ENCODE measurements around the gene EMSY. TPM values are rescaled to one million over a fixed set of nuclear protein-coding genes. Genes with fewer than 3 reads are reported as not detected.
A peak's percentile ranks its signal among the peaks of the same experiment; 100 is the strongest.
"Not testable (repeated sequence)": the region's sequence is repeated elsewhere in the genome, so short reads cannot be mapped to it uniquely, and the experiment has no call there.

EMSY gene, protein sequence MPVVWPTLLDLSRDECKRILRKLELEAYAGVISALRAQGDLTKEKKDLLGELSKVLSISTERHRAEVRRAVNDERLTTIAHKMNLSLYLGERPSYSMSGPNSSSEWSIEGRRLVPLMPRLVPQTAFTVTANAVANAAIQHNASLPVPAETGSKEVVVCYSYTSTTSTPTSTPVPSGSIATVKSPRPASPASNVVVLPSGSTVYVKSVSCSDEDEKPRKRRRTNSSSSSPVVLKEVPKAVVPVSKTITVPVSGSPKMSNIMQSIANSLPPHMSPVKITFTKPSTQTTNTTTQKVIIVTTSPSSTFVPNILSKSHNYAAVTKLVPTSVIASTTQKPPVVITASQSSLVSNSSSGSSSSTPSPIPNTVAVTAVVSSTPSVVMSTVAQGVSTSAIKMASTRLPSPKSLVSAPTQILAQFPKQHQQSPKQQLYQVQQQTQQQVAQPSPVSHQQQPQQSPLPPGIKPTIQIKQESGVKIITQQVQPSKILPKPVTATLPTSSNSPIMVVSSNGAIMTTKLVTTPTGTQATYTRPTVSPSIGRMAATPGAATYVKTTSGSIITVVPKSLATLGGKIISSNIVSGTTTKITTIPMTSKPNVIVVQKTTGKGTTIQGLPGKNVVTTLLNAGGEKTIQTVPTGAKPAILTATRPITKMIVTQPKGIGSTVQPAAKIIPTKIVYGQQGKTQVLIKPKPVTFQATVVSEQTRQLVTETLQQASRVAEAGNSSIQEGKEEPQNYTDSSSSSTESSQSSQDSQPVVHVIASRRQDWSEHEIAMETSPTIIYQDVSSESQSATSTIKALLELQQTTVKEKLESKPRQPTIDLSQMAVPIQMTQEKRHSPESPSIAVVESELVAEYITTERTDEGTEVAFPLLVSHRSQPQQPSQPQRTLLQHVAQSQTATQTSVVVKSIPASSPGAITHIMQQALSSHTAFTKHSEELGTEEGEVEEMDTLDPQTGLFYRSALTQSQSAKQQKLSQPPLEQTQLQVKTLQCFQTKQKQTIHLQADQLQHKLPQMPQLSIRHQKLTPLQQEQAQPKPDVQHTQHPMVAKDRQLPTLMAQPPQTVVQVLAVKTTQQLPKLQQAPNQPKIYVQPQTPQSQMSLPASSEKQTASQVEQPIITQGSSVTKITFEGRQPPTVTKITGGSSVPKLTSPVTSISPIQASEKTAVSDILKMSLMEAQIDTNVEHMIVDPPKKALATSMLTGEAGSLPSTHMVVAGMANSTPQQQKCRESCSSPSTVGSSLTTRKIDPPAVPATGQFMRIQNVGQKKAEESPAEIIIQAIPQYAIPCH (N-terminal part only)
- polyA plus RNA-seq (2012; ENCODE audit: missing spikeins) = 17.3 TPM

DNA sequence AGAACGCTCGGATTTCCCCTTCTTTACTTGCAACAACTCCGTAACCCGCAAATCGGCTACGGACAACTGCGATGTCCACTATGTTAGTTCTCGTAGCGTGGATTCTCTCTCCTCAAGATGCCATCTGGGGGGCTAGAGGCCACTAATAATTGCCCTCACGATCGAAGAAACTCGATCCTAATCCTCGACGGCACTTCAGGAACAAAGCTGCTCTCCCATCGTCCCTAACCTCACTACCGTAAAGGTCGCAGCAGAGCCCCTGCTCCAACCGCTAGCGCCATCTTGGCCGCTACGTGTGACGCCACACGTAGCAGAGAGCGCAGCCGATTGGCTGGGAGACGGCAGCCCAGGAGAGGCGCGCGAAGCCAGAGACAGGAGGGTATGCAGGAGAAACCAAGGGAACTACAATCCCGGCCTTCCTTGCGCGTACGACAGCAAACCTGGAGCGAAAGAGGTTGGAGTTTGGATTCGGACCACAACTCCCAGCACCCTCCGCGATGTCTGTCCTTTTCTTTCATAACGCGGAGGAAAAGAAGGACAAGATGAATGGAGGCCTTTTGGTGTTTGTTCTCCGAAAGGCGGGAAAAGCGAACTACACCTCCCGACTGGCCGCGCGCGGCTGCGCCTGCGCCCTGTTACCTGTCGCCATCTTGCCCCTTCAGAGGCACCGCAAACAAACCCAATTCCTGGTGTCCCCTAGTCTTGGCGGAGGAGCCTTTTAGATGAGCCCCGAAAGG, at the start of gene EMSY:
Gene EMSY, plus strand, starts transcription at position 635 of the 737 bp plus-strand sequence. CDS start 1,921 bp downstream, outside the sequence.
- TF ChIP-seq POLR2AphosphoS5 (IDR thresholded peaks at IDR 0.05; ENCODE audit: low read depth, low read length) (peak; percentile 98), TAF1 (IDR thresholded peaks at IDR 0.05; ENCODE audit: borderline replicate concordance, low read depth, low read length) (peak; percentile 97), POLR2A (IDR thresholded peaks at IDR 0.05; ENCODE audit: low read depth, low read length) (peak; percentile 99)
- FAIRE-seq (peak; percentile 100), DNase-seq (ENCODE audit: insufficient read length) (peak; percentile 83)

DNA sequence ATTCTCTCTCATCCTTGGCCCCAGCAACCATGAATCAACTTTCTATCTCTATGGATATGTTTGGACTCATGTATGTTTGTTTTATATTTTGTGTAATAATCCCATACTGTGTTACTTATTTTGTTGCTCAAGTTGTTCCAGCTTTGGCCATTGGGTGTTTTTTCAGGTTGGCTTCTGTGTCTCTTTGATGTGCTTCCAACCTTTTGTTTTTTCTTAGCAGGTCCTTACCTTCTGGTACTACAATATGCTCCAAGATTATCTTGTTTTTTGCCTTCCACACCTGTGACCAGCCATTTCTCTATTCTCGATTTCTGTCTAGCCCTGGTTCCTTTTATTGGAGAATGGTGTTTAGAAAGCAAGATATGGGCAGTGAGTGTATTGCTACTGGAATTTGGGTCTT, 49.5 kb upstream of the EMSY start:
- no peak for DNase-seq (ENCODE audit: insufficient read length)
- no peak for FAIRE-seq
- TF ChIP-seq POLR2A (IDR thresholded peaks at IDR 0.05; ENCODE audit: low read depth, low read length) (no peak), TAF1 (IDR thresholded peaks at IDR 0.05; ENCODE audit: borderline replicate concordance, low read depth, low read length) (no peak), POLR2AphosphoS5 (IDR thresholded peaks at IDR 0.05; ENCODE audit: low read depth, low read length) (no peak)

DNA sequence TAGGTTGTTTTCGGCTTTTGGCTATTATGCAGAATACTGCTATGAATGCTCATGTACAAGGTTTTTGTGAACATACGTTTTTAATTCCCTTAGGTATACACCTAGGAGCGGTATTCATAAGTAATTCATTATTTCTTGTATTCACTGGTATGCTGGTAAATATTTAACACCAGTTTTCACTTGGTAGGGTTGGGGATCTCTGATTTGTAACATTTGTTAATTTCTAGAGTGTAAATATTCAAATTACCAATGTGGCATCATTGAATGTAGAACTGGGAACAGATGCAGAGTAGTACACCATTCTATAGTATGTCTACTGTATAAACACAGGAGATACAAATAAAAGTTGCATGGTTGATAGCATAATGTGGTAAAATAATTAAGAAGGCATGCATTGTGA, 47.4 kb upstream of the EMSY start:
- DNase-seq (ENCODE audit: insufficient read length) = no peak
- TF ChIP-seq TAF1 (IDR thresholded peaks at IDR 0.05; ENCODE audit: borderline replicate concordance, low read depth, low read length) (no peak), POLR2A (IDR thresholded peaks at IDR 0.05; ENCODE audit: low read depth, low read length) (no peak), POLR2AphosphoS5 (IDR thresholded peaks at IDR 0.05; ENCODE audit: low read depth, low read length) (no peak)
- no peak for FAIRE-seq

DNA sequence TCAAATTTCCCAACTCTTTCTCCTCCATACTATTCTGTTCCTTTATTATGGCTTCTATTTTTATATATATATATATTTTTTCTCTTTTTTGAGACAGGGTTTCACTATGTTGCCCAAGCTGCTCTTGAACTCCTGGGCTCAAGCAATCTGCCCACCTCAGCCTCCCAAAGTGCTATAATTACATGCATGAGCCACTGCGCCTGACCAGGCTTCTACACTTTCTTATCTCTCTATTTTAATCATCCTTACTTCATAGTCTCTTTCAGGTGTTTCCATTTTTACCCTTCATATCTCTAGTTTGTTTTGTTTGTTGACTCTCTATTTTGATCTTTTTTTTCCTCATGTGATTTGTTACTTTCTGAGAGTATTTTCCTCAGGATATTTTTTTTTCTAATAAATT, 43.9 kb upstream of the EMSY start:
- TF ChIP-seq POLR2AphosphoS5 (IDR thresholded peaks at IDR 0.05; ENCODE audit: low read depth, low read length) (no peak), POLR2A (IDR thresholded peaks at IDR 0.05; ENCODE audit: low read depth, low read length) (no peak)
- DNase-seq (ENCODE audit: insufficient read length) (no peak), FAIRE-seq (no peak)

DNA sequence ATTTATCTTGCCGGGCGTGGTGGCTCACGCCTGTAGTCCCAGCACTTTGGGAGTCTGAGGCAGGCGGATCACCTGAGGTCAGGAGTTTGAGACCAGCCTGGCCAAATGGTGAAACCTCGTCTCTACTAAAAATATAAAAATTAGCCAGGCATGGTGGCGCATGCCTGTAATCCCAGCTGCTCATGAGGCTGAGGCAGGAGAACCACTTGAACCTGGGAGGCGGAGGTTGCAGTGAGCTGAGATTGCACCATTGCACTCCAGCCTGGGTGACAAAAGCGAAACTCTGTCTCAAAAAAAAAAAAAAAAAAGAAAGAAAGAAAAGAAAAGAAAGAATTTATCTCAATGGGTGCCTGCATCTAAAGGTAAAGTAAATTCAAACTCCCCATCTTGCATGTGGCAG, 43.3 kb upstream of the EMSY start:
- not testable (repeated sequence) for FAIRE-seq

DNA sequence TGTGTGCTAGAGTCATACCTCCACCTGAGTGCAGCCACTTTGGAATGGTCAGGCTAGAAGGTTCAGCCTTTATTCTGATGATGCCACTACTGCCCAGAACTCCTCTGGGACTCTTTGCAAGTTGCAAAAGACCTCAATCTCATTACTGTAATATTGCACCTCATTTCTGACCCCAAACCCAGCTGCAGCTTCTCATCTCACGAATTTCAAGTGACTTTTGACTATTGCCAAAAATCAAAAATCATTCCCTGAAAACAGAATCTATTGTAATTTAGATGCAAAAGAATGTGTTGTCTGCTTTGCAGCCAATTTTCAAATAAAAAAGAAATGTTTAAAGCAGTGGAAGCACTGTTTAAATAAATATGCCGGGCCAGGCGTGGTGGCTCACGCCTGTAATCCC, 38.5 kb upstream of the EMSY start:
- TF ChIP-seq TAF1 (IDR thresholded peaks at IDR 0.05; ENCODE audit: borderline replicate concordance, low read depth, low read length) (no peak), POLR2AphosphoS5 (IDR thresholded peaks at IDR 0.05; ENCODE audit: low read depth, low read length) (no peak)
- FAIRE-seq = no peak
- DNase-seq (ENCODE audit: insufficient read length) = no peak

More for the DNA sequence above, 43.3 kb upstream of the EMSY start:
- DNase-seq (ENCODE audit: insufficient read length) = not testable (repeated sequence)

DNA sequence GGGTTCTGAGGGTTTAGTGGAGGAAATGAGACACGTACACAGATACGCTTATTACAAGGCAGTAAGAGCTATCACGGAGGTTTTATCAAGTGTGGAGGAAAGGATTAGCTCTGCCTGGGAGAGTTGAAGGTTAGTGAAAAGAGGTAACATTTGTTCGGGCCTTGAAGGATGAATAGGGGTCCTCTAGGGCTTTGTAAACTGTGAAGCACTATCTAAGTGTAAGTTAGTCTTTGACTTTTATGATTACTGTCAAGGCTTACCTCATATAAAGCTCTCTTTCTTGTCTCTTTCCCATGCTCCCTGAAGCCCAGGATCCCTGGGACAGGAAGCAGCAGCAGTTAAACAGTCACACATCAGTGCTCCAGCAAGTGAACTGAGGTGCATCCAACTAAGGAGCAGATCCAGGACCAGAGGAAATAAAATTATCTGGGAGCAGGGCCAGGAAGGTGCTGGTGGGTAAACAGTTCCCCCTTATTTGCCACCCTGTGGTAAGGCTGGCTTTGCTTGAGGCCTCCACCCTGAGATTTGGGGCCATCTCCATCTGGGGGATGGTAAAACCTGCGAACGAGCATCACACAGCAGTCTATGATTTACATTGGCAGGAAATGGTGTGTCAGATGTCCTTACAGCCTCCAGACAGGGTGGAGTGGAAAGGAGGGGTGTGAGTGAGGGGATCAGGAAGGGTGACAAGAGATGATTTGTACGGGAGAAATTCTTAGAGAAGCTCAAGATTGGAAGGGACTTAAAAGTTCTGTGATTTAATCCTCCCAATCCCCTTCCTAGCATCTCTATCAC, 36.5 kb upstream of the EMSY start:
- no peak for TF ChIP-seq TAF1 (IDR thresholded peaks at IDR 0.05; ENCODE audit: borderline replicate concordance, low read depth, low read length)
- TF ChIP-seq POLR2A (IDR thresholded peaks at IDR 0.05; ENCODE audit: low read depth, low read length) = no peak
- no peak for TF ChIP-seq POLR2AphosphoS5 (IDR thresholded peaks at IDR 0.05; ENCODE audit: low read depth, low read length)
- peak; percentile 50 for FAIRE-seq
- no peak for DNase-seq (ENCODE audit: insufficient read length)

DNA sequence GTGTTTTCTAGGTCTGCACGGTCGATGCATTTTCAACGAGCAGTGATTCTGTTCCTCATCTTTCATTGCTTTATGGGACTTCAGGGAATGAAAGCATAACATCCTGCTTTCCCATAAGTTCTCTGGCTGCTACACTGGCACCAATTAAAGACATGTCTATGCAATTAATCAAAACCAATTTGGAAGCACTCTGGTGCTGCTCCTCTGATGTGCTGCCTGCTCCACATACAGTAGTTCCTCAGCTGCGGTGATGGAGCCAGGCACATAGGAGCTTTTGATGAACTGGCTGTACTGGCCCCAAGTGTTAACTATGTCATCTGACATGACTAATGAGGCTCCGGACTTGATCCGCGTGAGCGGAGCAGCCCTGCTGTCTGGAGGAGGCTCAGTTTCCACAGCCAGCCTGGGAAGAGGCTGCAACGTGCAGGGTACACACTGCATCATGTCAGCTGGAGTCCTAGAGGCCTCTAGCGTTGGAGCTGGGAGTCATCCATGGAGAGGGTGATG, 33.9 kb upstream of the EMSY start:
- no peak for FAIRE-seq
- TF ChIP-seq POLR2A (IDR thresholded peaks at IDR 0.05; ENCODE audit: low read depth, low read length) = no peak
- no peak for TF ChIP-seq TAF1 (IDR thresholded peaks at IDR 0.05; ENCODE audit: borderline replicate concordance, low read depth, low read length)
- no peak for TF ChIP-seq POLR2AphosphoS5 (IDR thresholded peaks at IDR 0.05; ENCODE audit: low read depth, low read length)
- DNase-seq (ENCODE audit: insufficient read length) = no peak

DNA sequence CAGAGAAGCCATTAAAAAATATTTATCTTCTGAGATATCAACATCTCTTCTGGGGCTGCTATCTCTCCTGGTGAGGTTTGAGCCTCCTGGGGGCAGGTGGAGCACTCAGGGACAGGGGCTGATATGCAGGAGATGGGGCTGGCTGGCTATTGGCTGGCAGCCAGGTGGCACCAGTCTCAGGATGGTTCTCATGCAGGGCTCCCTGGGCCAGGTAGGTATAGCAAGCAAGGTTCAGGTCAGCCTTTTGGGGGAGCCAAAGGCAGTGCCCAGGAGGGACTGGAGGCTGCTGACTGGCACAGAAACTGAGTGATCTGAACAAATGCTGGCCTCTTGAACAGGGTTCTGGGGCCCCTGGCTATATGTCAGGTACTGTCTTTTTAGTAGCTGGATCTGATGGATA, 29.7 kb upstream of the EMSY start:
- TF ChIP-seq TAF1 (IDR thresholded peaks at IDR 0.05; ENCODE audit: borderline replicate concordance, low read depth, low read length) (no peak), POLR2AphosphoS5 (IDR thresholded peaks at IDR 0.05; ENCODE audit: low read depth, low read length) (no peak), POLR2A (IDR thresholded peaks at IDR 0.05; ENCODE audit: low read depth, low read length) (no peak)
- FAIRE-seq = no peak
- DNase-seq (ENCODE audit: insufficient read length) = no peak

DNA sequence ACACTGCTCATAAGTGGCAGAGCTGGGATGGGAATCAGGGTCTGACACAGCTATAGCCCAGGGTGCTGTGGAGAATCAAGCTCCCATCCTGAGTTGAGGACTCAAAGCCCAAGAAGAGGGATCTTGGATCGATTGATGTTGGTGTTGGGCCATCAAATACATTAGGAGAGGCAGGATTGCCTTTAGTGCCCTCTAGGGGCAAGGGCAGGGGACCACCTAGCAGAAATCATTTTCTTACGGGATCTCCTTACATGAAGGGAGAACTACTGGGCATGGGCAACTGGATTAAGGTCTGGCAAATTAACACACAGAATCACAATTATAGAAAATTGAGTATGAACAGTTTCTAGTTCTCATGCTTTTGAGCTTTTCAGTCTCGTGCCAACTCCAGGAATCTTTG, 24.9 kb upstream of the EMSY start:
- TF ChIP-seq POLR2AphosphoS5 (IDR thresholded peaks at IDR 0.05; ENCODE audit: low read depth, low read length) = no peak
- no peak for TF ChIP-seq TAF1 (IDR thresholded peaks at IDR 0.05; ENCODE audit: borderline replicate concordance, low read depth, low read length)
- no peak for TF ChIP-seq POLR2A (IDR thresholded peaks at IDR 0.05; ENCODE audit: low read depth, low read length)
- no peak for FAIRE-seq
- no peak for DNase-seq (ENCODE audit: insufficient read length)

Measured in GM12892 (cell line).